ENCODE data around the gene CENPN. TPM values are rescaled to one million over a fixed set of nuclear protein-coding genes. Genes with fewer than 3 reads are reported as not detected.

Gene CENPN
- total and polyA plus RNA-seq, 2 of the 8 experiments (the other 6 are each of a cell fraction or from before 2014, with no cell fraction given): 32.8 to 67.0 TPM

DNA sequence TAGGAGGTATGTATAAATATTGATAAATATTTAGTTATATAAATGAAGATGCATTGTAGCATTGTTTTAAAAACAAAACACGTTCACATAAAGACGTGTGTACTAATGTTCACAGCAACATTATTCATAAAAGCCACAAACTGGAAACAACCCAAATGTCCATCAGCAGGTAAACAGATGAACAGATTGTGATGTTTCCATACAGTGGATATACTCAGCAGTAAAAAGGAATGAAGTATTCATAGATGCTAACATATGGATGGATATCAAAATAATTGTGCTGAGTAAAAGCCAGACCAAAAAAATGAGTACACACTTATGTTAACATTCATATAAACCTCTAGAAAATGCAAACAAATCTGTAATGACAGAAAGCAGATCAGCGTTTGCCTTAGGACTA is 6.0 kb downstream of the CENPN start:
- no peaks in the 10 kb centered on the region for H3K27me3 ChIP-seq (replicated peaks in 1 of 4; ENCODE audit: control insufficient read depth in 3 of 4, extremely low read depth in 1 of 4, insufficient read depth in 3 of 4, low read length in 3 of 4)
- H2BK12ac ChIP-seq (ENCODE audit: low read depth, low read length): no peak overlapping the region
- H3K36me3 ChIP-seq (ENCODE audit: control insufficient read depth in 2 of 4, insufficient read depth in 4 of 4, low read length in 3 of 4): peaks cover 16 to 67% (median 48%) of the 10 kb centered on the region in 4 experiments
- no peak overlapping the region for H4K8ac ChIP-seq (ENCODE audit: extremely low read depth, insufficient read depth, low read length)
- H3K23me2 ChIP-seq (ENCODE audit: low read depth, low read length): no peaks in the 10 kb centered on the region
- peaks cover 2 to 7% of the 10 kb centered on the region in 2 experiments for H4K20me1 ChIP-seq (replicated peaks in 1 of 2; ENCODE audit: control insufficient read depth in 1 of 2, insufficient read depth in 2 of 2, low read length in 2 of 2)
- H3K18ac ChIP-seq (ENCODE audit: extremely low read depth, low read length): no peak overlapping the region
- no peak overlapping the region for H2BK20ac ChIP-seq (ENCODE audit: low read length)
- no peak for DNase-seq (ENCODE audit: low read depth in 1 of 2, low spot score in 2 of 2)
- H2AFZ ChIP-seq (ENCODE audit: low read length): no peak overlapping the region
- no peak overlapping the region for H4K5ac ChIP-seq (ENCODE audit: insufficient read length, low read depth, low read length)
- WGBS, 2 experiments (ENCODE audit: extremely low coverage in 1 of 2, insufficient coverage in 1 of 2, insufficient read length in 1 of 2, insufficient replicate concordance in 2 of 2, low coverage in 1 of 2, low lambda C conversion rate in 2 of 2, missing lambda C conversion rate in 1 of 2): 85% methylated on average over 3 of the region's 3 CpGs; no CpG with 5 or more reads in 1 of the 2 experiments
- no peak overlapping the region for H3K4me3 ChIP-seq (ENCODE audit: extremely low read depth in 1 of 4, insufficient read depth in 2 of 4, low read depth in 3 of 4, low read length in 4 of 4)
- H3K9ac ChIP-seq (replicated peaks in 1 of 4; ENCODE audit: extremely low read depth in 1 of 4, low read depth in 3 of 4, low read length in 3 of 4): no peak overlapping the region
- peaks cover 13 to 38% of the 10 kb centered on the region in 2 experiments for H3K79me2 ChIP-seq (ENCODE audit: control insufficient read depth in 1 of 2, insufficient read depth in 2 of 2, low read length in 2 of 2)
- H2AK5ac ChIP-seq (ENCODE audit: low read depth, low read length): no peak overlapping the region
- H3K79me1 ChIP-seq (ENCODE audit: low read depth, low read length): no peaks in the 10 kb centered on the region; the same call in 1 of the 2 replicates
- TF ChIP-seq HDAC2 (IDR thresholded peaks at IDR 0.05; ENCODE audit: borderline replicate concordance in 1 of 2, low read depth in 2 of 2, low read length in 2 of 2): no peak
- TF ChIP-seq BRCA1 (IDR thresholded peaks at IDR 0.05; ENCODE audit: low read depth, low read length): no peak
- TF ChIP-seq ZNF274 (IDR thresholded peaks at IDR 0.05; ENCODE audit: borderline replicate concordance, extremely low read depth, low read length): no peak
- no peak for TF ChIP-seq FOSL1 (IDR thresholded peaks at IDR 0.05; ENCODE audit: insufficient read depth, low read depth, low read length)
- no peak for TF ChIP-seq CTBP2 (IDR thresholded peaks at IDR 0.05; ENCODE audit: borderline replicate concordance, insufficient read depth, insufficient read length, low read length)
- no peak for TF ChIP-seq SIN3A (conservative IDR thresholded peaks at IDR 0.05 in 1 of 2, IDR thresholded peaks at IDR 0.05 in 1 of 2; ENCODE audit: low read depth in 1 of 2, low read length in 2 of 2)
- H2BK120ac ChIP-seq (replicated peaks; ENCODE audit: low read depth, low read length): no peak overlapping the region
- H3K23ac ChIP-seq (ENCODE audit: insufficient read length): no peak overlapping the region
- CTCF ChIA-PET (ENCODE audit: partially characterized antibody): interaction anchor here (2.9 kb wide), 1 partner anchor 8 kb away, joined by 13 read pairs; no protein-coding TSS in a partner anchor
- H3K4me1 ChIP-seq (replicated peaks in 1 of 4; ENCODE audit: control insufficient read depth in 3 of 4, insufficient read depth in 4 of 4, low read length in 3 of 4): peaks cover 0 to 4% (median 0%) of the 10 kb centered on the region in 4 experiments; a peak in 1 of 7 replicates
- H3K4me2 ChIP-seq (ENCODE audit: insufficient read depth in 1 of 2, low read depth in 2 of 2, low read length in 2 of 2): no peak overlapping the region
- H3K14ac ChIP-seq (ENCODE audit: insufficient read length): no peak overlapping the region
- no peak overlapping the region for H3K4ac ChIP-seq (replicated peaks; ENCODE audit: insufficient read length, low read depth, low read length)
- no peak overlapping the region for H3K56ac ChIP-seq (replicated peaks; ENCODE audit: insufficient read length, low read depth, low read length)
- no peak for FAIRE-seq
- H4K91ac ChIP-seq (replicated peaks; ENCODE audit: insufficient read length, low read length): no peak overlapping the region
- POLR2A ChIA-PET (ENCODE audit: partially characterized antibody): interaction anchor here (2.9 kb wide), 1 partner anchor 10 kb away, joined by 11 read pairs; no protein-coding TSS in a partner anchor
- no peak overlapping the region for H2BK15ac ChIP-seq (ENCODE audit: low read length)
- no peaks in the 10 kb centered on the region for H3K9me3 ChIP-seq (ENCODE audit: insufficient read depth in 2 of 2, low read depth in 1 of 2, low read length in 1 of 2)
- no peak overlapping the region for H3K27ac ChIP-seq (ENCODE audit: low read depth, low read length)
- no peak overlapping the region for H2BK5ac ChIP-seq (ENCODE audit: low read depth, low read length)
